A673 (cell line): ENCODE results near the gene KRTAP5-3.

Experiments used
- CTCF ChIP-seq: fragments of 300-800, 200-600 bp; sonication (generic); conservative IDR thresholded peaks from 2 replicates; pipeline ENCODE4 v1.5.1; 2017; ENCODE audit warnings: low read depth, mild to moderate bottlenecking, antibody characterized with exemption, low read length, moderate library complexity, mixed read lengths
- EZH2 ChIP-seq: fragments of 200-600 bp; sonication (generic); IDR thresholded peaks from 2 replicates; pipeline ENCODE4 v1.6.1; 2017; ENCODE audit warnings: borderline replicate concordance, low read depth, mild to moderate bottlenecking, mixed read lengths, antibody characterized with exemption, low read length; ENCODE audit not compliant: poor library complexity, severe bottlenecking

GRCh38 chr11:1576825-1577224, 31.4 kb downstream of the KRTAP5-3 start:
- TF ChIP-seq CTCF (no peak), EZH2 (no peak)
